Measurements from ENCODE around the gene HOXA13.

DNA sequence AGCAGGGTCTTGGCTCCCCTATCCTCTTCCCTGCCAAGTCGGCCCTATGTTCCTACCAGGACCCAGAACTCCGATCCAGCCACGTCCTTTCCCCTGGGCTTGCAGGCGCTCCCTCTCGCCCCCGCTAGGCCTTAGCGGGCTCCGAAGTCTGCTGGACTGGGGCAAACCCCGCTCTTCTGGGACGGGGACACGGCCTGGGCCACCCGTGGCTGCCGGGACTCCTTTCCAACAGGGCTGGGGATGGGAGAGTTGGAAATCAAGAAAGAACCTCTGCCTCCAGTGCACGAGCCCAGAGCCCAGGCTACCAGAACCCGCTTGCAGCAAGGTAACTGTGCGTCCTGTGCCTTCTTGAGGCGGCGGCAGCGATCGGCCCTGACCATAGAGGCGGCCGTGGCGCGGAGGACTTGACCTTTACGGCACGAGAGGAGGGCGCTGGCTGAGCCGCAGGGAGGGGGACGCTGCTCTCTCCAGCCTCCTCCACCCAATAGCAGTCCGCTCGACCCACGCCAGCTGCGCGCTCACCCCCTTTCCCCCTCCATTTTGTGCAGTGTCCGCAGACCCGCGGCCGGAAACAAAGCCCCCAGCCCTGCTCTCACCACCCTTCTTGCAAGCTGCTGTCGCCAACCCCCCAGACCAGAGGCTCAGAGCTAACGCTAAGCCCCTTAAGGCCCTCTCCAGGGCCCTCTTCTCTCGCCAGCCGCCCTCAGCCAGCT, 7.9 kb downstream of the HOXA13 start:
- peak; percentile 56 for TF ChIP-seq SUZ12 (IDR thresholded peaks at IDR 0.05; ENCODE audit: extremely low read depth, insufficient read depth, insufficient read length)
- no peak for TF ChIP-seq ZNF274 (IDR thresholded peaks at IDR 0.05; ENCODE audit: low read depth, low read length)
- no peak for TF ChIP-seq YY1 (IDR thresholded peaks at IDR 0.05; ENCODE audit: insufficient read depth, insufficient read length)
